NCI-H128 (cell line): ENCODE results near the gene CDC14B.
"Not testable (repeated sequence)": the region's sequence is repeated elsewhere in the genome, so short reads cannot be mapped to it uniquely, and the experiment has no call there.

Experiments used
- DNase-seq: peaks from one replicate; lab custom pipeline; 2025; ENCODE audit not compliant: unreplicated experiment; lab: John Stamatoyannopoulos, UW

Gene CDC14B

DNA sequence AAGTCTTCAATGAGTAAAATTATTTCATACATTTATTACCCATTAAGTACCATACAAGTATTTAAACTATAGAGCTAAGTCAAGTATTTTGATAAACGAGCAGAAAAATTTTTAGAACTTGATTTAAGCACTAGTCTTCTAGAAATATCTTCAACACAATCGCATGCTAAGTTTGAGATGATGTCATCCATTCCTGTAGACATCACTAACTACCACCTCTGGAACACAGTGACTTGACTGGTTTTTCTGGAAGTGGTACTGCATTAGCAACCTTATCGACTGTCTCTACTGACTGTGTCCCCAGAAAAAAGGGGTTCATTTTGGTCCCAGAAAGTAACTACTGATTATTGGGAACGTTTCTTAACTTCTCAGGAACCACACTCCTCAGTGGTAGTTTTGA is 69.0 kb downstream of the CDC14B start:
- no peak for DNase-seq

DNA sequence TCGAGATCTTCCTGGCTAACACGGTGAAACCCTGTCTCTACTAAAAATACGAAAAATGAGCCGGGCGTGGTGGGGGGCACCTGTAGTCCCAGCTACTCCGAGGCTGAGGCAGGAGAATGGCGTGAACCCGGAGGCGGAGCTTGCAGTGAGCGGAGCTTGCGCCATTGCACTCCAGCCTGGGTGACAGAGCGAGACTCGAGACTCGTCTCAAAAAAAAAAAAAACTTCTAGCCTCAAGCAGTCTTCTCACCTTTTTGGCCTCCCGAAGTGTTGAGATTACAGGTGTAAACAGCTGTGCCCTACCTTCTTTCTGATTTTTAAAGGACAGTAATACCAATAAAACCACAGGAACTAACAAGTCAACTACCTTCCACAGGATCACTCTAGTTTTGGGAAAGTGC is 76.5 kb downstream of the CDC14B start:
- not testable (repeated sequence) for DNase-seq

DNA sequence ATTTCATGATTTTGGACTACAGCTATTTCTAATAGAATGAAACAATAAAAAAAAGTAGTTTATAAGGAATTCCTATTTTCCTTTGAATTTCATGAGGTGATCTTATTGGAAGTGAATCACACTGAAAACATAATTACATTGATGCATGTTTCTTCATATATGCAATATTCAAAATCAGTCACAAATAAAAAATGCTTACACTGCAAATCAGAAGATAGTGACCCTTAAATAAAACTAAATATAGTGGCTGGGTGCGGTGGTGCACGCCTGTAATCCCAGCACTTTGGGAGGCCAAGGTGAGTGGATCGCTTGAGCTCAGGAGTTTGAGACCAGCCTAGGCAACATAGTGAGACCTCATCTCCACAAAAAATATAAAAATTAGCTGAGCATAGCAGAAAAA is 79.5 kb downstream of the CDC14B start:
- no peak for DNase-seq

DNA sequence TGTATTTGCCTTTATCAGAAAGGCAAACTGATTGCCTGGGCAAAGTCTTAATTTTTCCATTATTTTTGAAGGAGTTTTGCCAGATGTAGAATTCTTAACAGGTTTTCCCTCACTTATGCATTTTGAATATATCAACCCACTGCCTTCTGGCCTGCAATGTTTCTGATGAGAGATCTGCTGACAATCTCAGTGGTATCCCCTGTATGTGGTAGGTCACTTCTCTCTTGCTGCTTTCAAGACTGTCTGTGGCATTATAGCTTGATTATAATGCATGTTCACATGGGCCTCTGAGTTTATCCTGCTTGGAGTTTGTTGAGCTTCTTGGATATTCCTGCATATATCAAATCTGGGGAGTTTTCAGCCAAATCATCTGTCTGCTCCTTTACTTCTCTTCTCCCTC is 87.5 kb downstream of the CDC14B start:
- DNase-seq: no peak

DNA sequence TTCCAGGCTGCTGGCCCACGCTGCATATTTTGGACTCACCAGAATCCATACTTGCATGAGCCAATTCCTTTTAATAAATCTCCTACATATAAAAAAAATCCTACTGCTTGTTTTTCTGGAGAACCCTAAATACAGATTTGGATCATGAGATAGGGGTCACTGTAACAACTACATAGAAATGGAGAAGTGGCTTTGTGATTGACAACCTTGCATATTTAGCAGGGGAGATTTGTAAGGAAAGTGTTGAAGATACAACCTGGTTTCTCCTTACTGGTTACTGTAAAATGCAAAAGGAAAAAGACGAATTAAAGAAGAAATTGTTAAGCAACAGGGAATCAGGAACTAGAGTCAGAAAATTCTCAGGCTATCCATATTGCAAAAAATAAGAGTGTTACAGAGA is 94.9 kb downstream of the CDC14B start:
- DNase-seq: no peak

DNA sequence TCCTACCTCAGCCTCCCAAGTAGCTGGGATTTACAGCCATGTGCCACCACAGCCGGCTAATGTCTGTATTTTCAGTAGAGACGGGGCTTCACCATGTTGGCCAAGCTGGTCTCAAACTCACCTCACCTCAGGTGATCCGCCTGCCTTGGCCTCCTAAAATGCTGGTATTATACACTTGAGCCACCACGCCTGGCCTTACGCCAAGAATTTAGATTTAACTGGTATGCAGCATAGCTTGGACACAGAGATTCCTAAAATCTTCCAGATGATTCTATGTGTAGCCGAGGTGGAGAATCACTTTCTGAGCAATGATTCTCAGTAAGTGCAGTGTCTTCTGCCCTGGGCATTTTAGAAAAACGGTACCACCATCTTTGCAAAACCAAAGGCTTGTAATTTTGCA is 95.6 kb downstream of the CDC14B start:
- DNase-seq: no peak

DNA sequence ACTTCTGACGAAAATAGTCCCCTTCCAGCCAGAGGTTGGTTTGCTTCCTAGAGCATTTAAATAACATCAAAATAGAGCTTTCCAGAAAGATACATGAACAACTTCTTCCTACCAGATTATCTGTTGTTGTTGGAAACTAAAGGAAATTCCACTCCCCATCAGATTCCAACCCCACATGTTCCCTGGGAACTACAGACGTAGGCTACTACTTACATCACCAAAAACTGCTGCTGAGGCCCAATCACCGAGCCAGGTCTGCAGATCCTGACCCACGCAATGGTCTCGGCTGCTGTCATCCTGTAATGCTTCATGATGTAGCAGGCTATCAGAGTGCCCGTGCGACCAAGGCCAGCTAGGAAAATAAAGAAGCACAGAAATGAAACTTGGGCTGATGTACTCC is 96.3 kb downstream of the CDC14B start:
- no peak for DNase-seq

DNA sequence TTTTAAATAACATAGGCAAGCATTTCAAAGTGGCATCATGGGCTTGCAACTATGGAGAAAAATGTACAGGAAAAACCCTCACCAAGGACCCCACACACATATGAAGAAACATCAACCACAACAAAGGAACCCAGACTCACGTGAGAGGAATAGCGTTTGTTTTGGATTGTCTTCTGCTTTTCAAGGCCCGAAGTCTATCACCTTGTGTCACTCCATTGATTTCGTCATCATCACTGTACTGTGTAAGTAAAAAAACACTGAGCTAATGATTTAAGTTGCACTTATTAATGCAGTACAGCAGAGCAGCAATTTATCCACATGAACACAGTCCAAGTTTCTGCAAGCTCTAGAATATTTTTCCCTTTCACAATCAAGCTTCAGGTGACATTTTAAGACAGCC is 97.3 kb downstream of the CDC14B start:
- DNase-seq: no peak

DNA sequence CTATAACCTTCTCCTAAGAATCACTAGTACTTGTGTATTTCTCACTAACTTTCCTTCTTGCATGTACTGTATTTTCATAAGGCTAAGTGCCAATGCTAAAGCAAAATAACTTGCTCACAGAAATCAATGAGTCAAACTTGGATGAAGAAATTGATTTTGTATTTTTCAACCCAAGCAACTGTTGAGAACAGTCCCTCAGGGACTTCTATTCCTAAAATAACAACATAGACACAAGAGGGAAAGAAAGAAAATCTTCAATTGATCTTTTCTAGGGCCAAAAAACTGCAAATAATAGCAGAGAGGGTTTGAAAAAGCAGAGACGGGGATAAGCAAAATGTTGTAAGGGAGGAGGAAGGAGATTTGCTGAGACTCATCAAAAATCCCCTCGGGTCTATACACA is 99.9 kb downstream of the CDC14B start:
- DNase-seq: no peak

DNA sequence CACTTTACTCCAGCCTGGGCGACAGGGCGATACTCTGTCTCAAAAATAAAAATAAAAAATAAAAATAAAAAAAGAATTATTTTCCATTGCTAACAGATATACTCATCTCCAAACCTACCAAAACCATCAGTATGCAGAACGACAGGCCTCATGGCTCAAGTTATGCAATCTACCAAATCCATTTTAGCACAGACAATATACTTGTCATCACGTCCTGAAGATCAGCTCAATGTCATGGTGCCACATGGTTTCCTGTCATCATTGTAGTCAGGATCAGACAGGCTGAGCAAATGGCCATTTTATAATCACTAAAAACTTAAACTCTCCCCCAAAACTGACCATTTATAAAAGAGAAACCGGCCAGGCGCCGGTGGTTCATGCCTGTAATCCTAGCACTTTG is 100.5 kb downstream of the CDC14B start:
- DNase-seq: no peak

DNA sequence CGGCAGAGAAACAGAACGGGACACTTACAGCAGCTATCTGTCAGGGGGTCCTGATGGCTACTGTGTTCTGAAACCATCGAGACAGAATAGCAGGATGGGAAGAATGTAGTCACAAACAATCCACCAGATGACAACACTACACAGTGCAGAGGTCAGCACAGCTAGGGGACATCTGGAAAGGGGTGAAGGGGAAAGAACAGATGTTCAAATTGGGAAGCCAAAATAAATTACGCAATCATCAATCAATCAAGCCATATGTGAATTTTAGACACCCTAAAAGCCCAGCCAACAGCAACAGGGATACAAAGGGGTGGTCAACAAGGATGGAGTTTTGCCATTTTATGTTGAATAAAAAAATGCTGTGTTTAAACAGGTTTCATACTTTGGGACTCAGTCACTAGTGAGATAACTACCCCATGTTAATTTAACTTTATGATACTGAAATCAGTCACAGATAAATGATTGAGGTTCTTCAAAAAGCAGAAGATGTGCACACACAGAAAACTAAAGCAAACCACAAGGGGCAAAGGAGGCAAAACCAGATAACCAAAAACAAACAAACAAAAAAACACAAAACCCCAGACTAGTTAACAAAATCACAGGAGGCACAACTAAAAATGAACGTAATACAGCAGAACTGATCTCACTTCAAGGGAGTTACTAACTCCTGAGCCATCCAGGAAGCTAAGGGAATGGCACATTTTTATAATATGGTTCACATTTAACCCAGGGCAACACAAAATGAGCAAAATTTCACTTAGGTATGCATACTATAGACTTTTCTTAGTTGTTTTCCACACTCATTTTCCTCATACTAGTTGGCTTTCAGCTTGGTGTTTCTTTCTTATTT is 103.8 kb downstream of the CDC14B start:
- DNase-seq: no peak

DNA sequence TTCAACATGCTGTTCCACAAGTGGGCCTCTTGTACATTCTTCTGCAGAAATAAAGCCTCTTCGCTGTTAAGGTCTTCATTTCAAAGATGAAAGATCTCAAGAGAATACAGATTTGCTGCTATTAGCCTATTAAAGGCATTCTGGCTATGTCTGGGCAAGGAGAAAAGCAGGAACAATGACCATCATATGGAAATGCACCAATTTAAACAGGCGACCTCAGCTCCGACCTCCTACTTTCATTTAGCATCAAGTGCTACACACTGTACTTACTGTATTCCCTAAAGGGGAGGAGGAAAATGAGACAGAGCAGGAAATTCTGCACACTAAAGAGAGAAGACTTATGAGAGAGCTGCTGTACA is 104.9 kb downstream of the CDC14B start:
- DNase-seq: no peak

DNA sequence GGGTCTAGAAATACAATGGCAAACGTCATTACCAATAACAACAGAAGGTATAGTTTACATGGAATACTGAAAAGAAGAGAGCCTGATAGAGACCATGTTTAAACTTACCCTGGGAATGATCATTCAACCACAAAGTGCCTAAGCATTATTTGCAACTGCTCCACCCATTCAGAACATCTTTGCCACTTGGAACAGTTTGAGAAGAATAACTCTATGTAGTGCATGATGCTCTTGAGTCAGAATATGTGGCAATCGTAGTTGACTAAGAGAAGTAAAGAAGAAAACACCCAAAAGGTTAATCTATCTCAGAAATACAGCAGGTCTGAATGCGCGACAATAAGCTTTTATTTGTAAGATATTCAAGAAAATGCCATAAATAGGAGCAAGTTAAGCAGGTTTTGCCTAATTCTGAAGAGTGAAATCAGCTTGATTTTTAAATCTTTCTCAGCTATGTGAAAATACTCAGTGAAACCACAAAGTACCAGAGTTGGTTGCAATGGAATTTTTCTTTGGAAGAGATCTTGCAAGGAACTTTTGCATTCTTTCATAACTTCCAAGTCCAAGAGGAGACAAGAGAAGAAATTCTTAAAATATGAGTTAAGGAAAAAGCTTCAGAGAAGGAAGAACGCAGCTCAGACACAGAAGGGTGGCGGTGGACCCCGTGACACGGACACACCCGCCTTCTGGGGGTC is 105.4 kb downstream of the CDC14B start:
- DNase-seq: no peak

DNA sequence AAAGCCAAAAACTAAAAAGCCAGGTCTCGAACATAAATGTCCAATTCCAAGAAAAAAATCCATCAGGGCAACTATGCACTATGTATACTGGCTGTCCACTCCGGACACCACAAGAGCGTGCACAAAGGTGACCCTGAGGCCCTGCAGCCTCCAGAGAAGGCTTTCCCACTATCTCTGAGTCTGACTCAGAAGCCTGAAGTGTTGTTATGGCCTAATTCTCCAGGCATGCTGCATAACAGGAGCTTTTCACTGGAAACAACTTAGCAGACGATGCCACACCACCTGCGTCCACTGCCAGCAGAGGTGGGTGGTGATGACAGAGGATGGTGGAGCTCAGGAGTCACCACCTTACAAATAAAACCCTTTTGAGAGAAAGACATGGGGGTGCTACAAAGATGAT is 106.0 kb downstream of the CDC14B start:
- DNase-seq: no peak

DNA sequence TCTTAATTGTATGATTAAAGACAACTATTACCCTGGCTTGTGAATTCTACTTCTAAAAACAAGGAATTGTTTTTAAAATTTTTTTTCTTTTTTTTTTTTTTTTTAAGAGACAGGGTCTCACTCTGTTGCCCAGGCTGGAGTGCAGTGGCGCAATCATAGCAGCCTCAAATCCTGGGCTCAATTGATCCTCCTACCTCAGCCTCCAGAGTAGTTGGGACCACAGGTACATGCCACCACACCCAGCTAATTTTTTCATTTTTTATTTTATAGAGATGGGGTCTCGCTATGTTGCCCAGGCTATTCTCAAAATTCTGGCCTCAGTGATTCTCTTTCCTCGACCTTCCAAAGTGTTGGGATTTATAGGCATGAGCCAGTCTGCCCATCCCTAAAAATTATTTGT is 107.4 kb downstream of the CDC14B start:
- DNase-seq: no peak

DNA sequence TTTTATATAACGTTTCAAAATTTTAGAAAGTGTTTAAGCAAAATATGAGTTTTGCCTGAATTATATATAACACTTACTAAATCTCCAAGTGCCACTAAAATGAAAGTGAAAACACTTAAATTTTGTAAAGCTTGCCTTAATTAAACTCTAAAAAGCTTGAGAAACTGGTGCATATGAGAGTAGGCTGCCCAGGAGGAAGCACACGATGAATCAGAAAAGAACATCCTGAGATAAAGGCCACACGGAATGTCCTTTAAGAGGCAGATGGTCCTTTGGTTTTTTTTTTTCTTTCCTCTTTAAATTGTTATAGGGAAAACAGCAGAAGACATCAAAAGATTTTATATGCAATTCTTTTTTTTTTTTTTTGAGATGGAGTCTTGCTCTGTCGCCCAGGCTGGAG is 109.4 kb downstream of the CDC14B start:
- DNase-seq: no peak

DNA sequence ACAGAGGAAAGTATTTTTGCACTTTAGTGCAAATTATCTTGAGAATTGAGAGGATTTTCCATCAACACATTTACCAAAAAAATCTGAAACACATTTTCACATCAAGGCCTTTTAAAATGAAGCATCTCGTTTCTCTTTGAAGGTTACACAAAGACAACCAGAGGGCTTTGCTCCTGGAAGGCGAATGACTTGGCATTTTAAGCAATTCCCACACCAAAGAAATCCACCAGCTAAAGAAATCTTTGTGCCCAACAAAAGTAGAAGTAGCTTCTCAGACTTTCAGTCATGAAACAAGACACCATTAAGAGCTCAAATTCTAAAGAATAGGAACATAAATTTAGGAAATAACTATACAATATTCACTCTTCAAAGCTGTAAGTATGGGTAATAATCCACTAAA is 109.8 kb downstream of the CDC14B start:
- DNase-seq: no peak

DNA sequence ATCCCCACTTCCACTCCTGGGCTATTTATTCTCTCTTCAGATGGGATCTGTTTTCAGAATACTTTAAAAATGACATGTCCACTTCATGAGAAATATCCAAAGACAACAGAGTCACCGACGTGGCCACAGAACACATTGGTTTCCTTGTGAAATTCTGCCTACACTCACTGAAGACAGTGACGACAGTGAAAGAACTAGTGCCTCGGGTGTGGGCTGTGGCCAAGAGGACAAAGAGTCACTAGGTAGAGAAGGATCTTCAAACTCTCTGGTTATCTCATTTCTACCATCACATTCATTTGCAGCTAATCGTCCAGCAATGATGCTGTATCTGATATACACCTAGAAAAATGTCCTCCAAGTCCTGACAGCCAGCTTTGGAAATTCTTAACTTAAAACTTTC is 110.6 kb downstream of the CDC14B start:
- DNase-seq: no peak

DNA sequence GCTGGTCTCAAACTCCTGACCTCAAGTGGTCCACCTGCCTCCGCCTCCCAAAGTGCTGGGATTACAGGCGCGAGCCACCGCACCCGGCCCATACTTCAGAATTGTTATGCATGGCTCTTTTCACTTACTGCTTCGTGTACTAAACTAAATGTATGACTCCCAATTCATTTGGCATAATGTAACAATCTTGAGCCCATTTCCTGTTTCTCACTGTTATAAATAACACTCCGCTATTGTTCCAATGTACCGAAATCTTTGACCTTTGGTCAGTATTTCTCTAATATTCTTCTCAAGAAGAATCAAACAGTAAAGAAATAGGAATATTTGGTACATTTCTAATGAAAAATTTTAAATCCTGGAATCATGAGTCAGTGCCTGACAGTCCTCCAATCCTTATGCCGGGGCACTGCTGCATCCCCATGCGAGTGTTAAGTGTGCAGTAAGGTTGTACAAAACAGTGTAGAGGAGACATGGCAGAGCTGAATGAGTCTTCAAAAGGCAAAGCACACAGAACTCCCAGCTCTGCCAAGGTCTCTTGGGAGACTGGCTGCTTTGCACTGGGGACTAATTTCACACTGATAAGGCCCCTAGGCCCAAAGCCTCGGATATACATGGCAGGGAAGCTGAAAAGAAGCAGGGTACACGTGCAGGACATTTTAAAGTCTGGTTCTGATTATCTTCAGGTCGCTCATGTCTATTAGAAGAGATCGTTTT is 111.3 kb downstream of the CDC14B start:
- DNase-seq: no peak

DNA sequence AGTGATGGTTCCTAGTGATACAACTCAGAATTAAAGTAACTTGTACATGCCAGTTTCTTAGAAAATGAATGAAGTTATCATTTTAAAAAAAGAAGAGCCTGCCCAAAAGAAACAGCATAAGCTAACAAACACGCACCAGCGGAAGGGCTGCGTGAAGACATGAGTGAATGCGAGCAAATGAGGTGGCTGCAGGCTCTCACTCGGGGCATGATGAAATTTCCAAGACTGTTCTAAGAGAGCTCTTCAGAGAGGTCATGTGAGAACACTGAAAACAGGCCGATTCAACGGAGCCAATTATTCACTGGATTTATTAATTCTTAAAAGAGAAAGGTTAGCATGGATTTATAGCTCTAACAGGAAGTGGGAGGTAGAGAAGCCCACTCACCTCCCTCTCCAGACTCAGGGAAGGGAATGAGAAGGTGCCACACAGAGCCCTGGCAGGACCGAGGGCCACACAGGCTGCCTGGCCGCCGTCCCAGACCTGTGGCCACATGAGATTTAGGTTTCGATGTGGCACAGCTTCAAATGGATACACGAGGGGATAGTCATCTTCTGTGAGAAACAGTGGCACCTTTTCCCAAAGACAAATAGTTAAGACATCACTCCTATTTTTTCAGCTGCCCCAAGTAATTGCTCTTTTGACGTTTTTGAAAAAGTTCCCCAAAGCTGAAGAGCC is 114.2 kb downstream of the CDC14B start:
- no peak for DNase-seq

DNA sequence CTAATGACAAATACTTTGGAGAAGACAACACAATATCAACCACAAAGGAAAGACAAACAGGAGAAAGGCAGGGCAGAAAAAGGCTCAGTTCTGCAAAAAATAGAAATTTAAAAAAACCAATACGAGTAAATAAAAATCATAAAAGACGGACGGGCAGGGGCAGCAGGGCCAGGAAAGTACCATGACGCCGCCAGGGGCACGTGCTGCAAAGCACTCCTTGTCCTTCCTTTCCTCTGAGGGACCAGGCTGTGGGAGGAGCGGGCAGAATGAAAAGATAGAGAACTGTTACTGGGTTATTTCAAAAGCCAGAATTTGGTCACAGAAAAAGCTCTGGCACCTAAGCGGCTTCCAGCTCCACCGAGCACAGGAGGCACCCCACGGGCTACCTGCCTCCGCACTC is 115.7 kb downstream of the CDC14B start:
- no peak for DNase-seq

DNA sequence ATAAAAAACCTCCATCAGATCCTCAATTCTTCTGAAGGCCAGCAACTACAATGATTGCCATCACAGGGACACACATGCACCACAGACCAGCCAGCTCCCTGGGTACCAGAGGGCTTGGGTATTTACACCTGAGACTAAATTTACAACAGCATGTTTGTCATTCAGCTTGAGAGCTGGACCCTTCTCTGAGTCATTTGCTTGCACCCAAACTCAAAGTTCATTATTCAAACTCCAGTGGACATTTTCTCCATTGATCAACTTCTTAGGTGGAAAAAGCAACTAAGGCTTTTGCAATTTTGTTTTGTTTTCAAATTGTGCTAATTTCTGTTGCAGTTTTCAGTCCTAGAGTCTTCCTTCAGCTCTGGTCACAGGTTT is 116.3 kb downstream of the CDC14B start:
- not testable (repeated sequence) for DNase-seq
